NCI-H2171 treated with DMSO at 0.1 percent for 48 hours (cell line): ENCODE results near the gene CPE.

Experiments
- DNase-seq: peaks from one replicate; lab custom pipeline; 2025; lab: John Stamatoyannopoulos, UW

The CPE gene

DNA sequence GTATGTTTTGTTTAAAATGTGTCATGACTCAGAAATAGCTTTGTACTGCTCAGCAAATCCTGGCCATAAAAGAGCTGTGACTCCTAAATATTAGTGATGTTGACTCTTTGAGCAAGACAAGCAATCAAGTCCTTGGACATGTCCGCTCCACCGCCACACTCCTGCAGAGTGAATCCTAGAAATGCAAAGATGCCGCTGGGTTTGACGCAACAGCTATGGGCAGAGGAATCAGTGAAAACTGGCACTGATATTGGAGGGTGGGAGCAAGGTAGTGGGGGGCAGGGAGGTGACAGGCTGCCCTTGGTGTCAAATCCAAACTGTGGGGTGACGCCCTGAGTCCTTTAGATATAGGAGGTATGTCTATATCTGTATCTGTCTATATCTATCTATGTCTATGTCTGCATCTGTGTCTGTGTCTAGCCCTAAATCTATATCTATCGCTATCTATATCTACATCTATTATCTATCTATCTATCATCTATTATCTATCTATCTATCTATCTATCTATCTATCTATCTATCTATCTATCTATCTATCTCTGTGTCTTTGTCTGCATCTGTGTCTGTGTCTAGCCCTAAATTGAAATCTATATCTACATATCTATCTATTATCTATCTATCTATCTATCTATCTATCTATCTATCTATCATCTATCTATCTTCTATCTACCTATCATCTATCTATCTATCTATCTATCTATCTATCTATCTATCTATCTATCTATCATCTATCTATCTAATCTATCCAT, 129.7 kb downstream of the CPE start:
- DNase-seq: no peak

DNA sequence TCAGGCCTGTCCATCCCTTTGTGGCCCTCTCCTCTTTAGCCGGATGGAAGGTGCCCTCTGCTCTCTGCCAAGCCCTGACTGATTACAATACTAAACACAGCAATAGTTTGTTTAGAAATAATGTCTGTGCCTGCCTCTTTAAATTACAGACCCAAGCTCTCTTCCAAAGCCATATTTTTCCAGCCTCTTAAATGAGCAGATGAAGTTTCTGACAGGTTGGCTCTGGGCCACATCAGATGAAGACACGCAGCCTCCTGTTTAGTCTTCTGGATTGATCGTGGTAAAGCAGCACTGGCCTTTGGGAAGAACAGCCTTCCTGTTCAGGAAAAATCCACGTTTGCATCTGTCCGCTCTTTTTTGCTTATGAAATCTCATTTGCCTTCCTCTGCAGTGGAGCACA, 133.6 kb downstream of the CPE start:
- peak; percentile 55 for DNase-seq

DNA sequence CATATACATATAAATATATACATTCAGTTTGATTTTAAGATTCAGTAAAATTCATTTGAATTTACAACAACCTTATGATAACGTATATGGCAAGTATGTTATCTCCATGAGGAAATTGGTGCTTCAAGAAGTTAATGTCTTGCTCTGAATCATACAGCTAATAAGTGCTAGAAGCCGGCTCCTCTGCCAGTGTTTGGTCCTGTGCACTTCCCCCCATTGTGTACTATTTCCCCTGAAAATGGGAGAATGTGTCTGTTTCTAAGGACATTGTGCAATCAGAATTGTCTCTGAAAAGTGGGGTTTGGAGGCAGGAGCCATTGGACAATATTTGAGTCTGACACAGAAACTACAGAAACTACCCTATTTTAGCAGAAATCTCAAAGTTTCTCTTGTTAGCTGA, 135.9 kb downstream of the CPE start:
- DNase-seq: no peak

DNA sequence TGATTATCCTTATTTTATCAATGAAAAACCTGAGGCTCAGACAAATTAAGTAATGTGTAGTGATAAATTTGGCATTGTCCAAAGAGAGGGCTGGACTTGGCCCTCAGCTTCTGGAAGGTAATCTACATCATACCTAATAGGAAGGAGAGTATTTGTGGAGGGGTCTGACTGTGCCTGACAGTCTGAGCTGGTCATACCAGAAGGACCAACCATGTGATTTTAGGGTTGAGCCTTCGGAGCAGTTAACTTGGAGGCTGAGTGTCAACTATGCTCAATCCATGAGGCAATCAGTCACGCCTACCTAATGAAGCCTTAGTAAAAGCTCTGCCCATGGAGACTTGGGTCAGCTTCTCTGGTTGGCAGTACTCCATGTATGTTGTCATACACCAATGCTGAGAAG, 136.4 kb downstream of the CPE start:
- no peak for DNase-seq

DNA sequence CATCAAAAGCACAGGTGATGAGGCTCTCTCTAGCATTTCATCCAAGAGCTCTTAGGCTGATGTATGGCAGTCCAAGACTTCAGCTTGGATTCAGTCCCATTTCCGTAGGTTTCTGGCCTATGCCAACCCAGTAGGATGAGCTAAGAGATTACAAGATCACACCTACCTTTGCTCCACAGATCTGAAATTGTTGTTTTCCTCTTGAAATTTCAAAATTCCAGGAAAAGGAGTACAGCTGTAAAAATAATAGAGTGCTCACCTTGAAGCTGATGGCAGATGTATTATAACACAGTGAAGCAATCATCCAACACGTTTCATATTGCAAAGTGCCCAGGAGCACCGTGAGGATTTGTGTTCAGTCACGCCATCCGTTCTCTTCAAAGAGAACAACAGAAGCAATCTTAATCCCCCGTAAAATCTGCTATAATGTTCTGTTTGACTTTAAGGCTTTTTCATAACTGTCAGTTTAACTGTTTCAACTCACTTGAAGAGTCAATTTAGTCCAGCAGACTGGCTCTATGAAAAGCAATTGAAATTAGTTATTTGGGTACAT, 137.5 kb downstream of the CPE start:
- no peak for DNase-seq

DNA sequence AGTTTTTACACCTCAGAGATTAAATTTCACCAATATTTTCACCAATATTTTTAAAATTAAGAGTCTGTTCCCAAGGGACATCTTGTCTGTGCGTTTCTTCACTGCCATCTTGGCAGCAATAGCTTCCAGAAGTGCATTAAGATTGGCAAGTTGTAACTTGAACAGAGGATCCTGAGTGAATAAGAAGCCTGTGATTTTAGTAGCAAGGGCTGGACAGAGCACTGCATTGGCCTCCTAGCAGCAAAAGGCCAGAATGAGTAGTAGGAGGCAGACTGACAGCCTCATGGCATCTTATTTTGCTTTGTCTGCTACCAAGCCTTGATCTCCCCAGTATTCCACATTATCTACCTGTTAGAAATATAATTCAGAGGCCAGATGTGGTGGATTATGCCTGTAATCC, 138.4 kb downstream of the CPE start:
- DNase-seq: no peak

DNA sequence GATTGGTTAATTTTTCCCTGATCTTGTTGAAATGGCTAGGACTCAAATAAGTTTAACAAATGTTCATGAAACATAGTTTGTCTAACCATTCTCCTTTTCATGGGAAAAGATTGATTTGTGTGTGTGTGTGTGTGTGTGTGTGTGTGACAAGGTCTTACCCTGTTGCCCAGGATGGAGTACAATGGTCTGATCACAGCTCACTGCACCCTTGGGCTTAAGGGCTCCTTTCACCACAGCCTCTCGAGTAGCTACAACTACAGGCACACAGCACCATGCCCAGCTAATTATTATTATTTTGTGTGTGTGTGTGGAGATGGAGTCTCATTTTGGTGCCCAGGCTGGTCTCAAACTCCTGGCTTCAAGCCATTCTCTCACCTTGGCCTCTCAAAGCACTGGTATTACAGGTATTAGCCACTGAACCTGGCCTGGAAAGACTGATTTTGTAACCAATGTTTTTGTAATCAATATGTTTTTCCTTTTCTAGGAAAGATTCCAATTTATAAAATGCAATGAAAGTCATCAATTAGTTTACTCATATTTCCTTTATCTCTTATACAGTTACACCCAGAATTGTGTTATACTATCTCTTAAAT, 139.3 kb downstream of the CPE start:
- no peak for DNase-seq

DNA sequence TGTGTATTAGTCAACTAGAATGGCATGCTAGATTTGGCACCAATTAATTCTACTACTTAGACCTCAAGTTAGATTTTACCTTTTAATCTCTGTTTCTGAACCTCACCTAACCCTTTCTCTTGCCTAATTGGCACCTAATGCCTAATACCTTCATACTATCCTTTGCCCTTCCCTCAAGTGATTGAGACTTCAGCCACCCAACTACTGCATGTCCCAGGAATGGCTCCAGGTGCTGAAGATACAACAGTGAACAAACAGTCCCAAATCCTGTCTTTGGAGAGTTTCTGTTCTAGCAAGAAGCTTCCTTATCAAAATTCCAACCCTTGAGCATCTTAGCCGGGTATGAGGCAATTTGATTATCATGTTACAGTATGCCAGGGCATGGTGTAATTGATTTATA, 139.9 kb downstream of the CPE start:
- no peak for DNase-seq

DNA sequence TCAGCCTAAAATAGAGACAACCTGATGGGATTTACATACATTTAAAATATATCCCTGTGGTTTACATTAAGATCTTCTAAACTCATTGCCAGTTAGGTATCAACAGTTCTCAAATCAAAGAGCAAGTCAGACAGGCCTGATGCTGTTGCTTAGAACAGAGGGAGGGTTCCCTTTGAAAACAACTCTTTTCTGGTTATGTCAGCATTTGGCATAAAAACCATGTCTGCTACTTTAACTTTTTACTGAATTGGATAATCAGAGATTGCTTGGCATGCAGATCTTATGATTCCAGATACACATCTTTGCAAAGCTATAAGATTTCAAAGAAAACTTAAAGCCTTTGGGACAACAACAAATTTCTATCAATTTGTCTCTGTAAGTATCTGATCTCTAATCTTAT, 140.8 kb downstream of the CPE start:
- no peak for DNase-seq

DNA sequence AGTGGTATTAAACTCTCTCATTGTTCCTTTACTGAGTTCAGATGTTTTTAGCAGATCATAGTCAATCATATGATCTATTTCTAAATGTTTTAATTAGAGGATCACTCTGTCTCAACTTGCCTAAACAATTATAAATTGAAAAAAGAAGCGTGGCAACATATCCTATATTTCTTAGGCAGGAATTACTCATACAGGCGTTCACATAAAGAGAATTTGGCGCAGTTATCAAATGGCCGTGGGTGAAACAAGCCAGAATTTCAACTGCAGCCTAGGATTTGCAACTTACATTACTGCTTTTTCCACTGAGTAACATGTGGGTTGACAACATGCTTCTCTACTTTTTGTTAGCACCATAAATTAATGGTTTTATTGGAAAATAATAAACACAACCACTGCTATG, 141.3 kb downstream of the CPE start:
- DNase-seq: no peak

DNA sequence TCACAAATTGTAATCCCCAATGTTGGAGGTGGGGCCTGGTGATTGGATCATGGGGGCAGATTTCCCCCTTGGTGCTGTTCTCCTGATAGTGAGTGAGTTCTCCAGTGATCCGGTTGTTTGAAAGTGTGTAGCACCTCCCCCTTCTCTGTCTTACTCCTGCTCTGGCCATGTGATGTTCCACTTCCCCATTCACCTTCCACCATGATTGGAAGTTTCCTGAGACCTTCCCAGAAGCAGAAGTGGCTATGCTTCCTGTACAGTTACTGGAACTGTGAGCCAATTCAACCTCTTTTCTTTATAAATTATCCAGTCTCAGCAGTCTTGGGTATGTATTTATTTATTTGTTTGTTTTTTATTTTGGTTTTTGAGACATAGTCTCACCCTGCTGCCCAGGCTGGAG, 143.2 kb downstream of the CPE start:
- no peak for DNase-seq

DNA sequence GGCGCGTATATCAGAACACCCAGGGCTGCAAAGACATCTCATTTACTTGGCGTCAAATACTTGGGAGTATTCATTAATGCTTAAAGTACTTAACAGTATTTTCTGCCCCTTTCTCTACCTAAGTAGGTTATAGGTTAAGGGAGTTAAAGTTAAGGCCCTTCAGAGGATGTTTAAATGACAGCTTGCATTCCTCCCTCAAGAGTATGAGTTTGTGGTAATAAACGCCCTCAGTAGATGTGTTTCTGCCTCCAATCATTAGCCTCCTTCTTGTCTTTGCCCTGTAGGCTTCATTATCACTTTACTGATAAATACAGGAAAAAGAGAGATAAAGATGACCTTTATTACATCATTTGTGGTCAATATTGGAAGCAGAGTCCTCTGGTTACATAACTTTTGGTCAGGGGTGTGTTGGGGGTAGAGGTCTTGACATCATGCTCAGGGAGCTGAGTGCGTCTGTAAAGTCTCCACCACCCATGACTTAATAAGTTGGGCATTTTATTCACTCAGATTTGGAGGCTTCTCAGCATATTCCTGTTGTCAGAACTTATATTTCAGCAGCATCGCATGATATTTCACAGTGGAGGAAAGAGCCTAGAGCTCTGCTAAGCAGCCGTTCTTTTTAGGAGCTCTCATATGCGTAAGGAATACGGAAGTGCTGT, 145.9 kb downstream of the CPE start:
- DNase-seq: no peak

DNA sequence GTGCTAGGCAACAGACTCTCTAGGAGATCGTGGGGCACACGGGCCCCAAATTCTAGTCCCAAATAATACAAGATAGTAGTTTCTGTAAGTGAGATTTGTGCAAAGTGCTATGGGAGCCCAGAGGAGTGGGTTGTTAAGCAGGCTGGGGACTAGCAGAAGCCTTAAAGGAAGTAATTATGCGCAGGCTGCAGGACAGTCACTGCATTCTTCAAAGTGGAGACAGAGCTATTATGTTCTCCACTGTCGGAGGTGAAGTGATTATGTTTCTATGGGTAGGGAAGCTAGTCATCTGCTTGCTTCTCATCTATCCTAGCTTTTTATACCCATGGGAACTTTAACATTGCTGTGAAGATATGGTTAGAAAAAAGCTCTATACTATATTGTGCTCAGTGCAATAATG, 154.2 kb downstream of the CPE start:
- DNase-seq: no peak

DNA sequence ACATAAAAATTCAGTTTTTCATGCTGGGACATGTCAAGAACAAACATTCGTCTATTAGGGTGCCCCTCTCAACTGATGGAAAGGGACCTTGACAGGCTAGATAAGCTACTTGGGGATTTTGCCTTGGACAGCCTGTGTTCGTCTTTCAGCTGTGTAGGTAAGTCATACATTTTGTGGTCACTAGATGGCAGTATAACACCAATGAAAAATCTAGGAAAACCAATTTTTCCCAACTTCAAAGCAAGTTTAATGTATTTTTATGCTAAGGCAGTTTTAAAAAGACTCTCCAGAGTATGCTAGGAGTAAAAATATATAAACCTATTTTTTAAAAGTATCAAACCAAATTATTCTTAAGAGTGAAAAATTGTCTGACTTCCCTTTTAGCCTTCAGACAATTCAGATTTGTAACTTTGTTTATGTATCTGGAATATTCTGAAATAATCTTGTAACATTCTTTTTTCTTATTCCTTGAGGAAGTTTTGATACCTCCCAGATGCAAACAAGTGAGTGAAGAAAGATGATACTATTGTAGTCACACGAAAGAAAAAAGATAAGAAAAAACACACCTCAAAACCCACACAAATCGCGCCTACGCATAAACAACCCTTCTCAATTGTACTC, 158.3 kb downstream of the CPE start:
- DNase-seq: peak; percentile 29

DNA sequence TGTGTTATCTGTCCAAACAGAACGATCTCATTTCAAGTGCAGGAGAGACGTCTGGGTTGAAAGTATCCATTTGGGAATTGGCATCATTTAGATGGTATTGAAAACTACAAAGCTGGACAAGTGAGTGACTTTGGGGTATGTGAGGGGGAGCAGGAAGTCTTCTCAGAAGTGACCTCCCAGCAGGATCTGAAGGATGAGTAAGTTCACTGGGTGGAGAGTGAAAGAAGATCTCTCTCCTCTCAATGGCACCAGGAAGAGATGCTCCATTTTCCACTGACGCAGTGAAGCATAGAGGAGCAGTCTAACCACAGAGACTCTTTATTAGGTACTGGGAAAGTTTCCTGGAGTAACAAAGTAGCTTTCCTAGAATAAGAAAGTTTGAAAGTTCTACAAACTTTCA, 161.0 kb downstream of the CPE start:
- DNase-seq: no peak

DNA sequence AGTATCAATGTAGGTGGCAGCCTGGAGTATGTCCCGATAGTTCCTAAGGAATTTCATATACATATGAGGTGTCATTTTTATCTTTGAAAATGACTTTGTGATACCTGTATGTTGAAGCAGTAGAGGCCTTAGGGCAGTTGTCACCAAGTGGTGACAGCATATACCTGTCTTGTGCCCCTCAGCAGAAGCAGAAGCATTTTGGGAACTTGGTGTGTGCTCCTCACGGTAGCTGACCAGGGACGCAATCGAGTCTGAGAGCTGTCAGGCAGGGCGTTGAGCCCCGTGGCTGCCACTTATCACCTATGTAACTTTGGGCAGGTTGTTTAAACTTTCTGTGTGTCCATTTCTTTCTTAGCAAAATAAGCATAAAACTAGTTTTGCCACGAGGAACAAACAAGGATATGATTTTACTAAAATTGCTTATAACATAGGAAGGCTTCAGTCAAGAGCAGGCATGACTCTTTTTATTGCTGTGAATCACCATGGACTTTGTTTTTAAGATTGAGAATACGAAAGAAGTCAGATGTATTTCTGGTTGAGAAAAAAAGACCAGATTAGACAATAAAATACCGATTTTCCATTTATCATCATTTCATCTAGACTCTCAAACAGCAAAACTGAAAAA, 161.5 kb downstream of the CPE start:
- no peak for DNase-seq

DNA sequence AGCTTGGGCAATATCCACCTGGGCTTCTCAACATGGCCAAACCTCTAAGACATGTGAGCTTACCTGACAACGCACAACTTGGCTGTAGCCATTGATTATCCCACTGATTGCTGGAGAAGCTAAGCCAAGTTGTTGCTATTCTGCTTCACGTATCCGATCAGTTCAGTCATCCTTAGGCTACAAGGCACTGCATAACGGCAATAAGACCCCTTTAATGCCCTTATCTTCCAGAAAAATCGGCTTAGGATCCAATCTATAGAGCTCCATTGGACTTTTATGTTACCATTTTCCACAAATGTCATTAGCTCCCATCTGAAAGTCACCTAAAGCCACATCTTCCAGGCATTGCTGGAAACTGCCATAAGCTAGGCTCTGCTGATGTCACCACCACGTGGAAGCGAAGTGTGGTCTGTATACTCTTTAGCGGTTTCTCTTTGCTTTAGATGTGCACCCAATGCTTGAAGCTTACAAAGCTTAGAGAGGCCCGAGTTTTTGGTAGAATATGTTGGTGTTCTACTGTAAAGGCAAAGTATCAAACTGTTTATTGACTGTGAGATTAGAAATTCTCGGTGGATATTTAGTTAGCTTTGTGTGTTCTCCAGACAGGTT, 163.1 kb downstream of the CPE start:
- DNase-seq: peak; percentile 23

DNA sequence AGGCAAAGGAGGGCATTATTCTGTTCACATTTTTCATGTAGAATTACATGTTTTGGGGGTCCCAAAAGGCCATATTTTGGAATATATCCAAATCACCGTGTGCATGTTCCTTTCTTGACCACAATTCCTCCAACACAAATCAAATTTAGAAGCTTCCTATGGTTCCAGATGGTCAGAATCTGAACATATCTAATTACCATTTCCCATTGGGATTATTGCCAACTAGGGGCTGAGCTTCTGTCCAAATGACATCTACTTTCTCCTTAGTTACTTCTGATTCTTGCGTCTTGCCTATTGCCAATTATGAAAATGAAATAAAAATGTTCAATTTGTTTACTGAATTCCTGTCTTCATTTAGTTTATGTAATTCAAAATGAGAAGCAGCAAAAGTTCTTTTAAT, 163.7 kb downstream of the CPE start:
- peak; percentile 40 for DNase-seq
